HG02610 (cell line): ENCODE measurements around the gene OTOG.

ENCODE experiments used
- ATAC-seq: cut with Tn5 transposase; IDR thresholded peaks from one replicate; pipeline ENCODE4 v1.9.1; 2021; ENCODE audit warnings: mild to moderate bottlenecking, moderate library complexity; ENCODE audit not compliant: unreplicated experiment

Gene OTOG

GRCh38 chr11:17581036-17581731, 34.1 kb downstream of the OTOG start:
- ATAC-seq = no peak

GRCh38 chr11:17581732-17582053, 34.6 kb downstream of the OTOG start:
- ATAC-seq = no peak

GRCh38 chr11:17585911-17586695, 39.0 kb downstream of the OTOG start:
- ATAC-seq = no peak

GRCh38 chr11:17588166-17588565, 41.1 kb downstream of the OTOG start:
- ATAC-seq = no peak

GRCh38 chr11:17588721-17589120, 41.7 kb downstream of the OTOG start:
- ATAC-seq = no peak

GRCh38 chr11:17590463-17590862, 43.4 kb downstream of the OTOG start:
- no peak for ATAC-seq

GRCh38 chr11:17591293-17591692, 44.2 kb downstream of the OTOG start:
- ATAC-seq = no peak

GRCh38 chr11:17593466-17594245, 46.6 kb downstream of the OTOG start:
- no peak for ATAC-seq

GRCh38 chr11:17594686-17595192, 47.7 kb downstream of the OTOG start:
- no peak for ATAC-seq

GRCh38 chr11:17595526-17596309, 48.7 kb downstream of the OTOG start:
- no peak for ATAC-seq

GRCh38 chr11:17596310-17596669, 49.2 kb downstream of the OTOG start:
- no peak for ATAC-seq

- no peak for ATAC-seq
Measured at GRCh38 chr11:17596711-17597110, 49.7 kb downstream of the OTOG start.

GRCh38 chr11:17597770-17598169, 50.7 kb downstream of the OTOG start:
- no peak for ATAC-seq

GRCh38 chr11:17598700-17599459, 51.8 kb downstream of the OTOG start:
- peak; percentile 82 for ATAC-seq

GRCh38 chr11:17599460-17599925, 52.4 kb downstream of the OTOG start:
- no peak for ATAC-seq

- ATAC-seq = no peak
Measured at GRCh38 chr11:17600316-17601255, 53.5 kb downstream of the OTOG start.

- no peak for ATAC-seq
Measured at GRCh38 chr11:17601256-17601671, 54.2 kb downstream of the OTOG start.

GRCh38 chr11:17601676-17602075, 54.6 kb downstream of the OTOG start:
- no peak for ATAC-seq
